ENCODE data around the gene CASKIN1.
A peak's percentile ranks its signal among the peaks of the same experiment; 100 is the strongest.

CASKIN1 gene

DNA sequence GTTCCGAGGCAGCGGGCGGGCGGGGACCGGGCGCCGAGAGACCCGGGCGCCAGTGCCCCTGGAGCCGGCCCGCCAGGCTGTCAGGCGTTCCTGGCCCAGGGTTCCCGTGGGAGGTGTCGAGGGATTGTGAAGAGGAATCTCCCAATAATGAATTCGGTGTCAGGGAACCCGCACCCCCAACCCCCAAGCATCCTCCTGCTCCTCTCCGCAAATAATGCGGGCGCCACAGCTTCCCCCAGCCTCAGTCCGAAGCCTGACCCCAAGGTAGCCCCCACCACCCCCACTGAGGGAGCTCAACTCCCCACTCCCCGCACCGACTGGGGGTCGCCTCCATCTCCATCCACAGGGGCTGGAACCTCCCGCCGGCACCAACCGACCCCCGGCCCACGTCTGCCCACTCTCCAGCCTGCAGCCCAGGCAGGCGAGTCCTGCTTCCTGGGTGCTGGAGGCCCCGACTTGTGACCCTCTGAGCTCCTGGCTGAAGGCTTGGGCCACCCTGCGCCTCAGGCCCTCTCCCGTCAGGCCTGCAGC is 641 bp upstream of the CASKIN1 start:
- Histone ChIP-seq H3K27me3 (ENCODE audit: control insufficient read depth, insufficient read depth, low read length) (peaks cover 42% of the 10 kb centered on the region), H3K9ac (ENCODE audit: low read depth, low read length) (no peak overlapping the region), H3K4me2 (ENCODE audit: low read length) (peak overlapping the region; percentile 56), H3K36me3 (ENCODE audit: insufficient read depth, low read length) (no peaks in the 10 kb centered on the region), H3K4me3 (ENCODE audit: low read length) (no peak overlapping the region), H3K4me1 (ENCODE audit: control insufficient read depth, insufficient read depth, low read length) (no peaks in the 10 kb centered on the region), H3K9me3 (replicated peaks; ENCODE audit: low read length) (no peaks in the 10 kb centered on the region)

DNA sequence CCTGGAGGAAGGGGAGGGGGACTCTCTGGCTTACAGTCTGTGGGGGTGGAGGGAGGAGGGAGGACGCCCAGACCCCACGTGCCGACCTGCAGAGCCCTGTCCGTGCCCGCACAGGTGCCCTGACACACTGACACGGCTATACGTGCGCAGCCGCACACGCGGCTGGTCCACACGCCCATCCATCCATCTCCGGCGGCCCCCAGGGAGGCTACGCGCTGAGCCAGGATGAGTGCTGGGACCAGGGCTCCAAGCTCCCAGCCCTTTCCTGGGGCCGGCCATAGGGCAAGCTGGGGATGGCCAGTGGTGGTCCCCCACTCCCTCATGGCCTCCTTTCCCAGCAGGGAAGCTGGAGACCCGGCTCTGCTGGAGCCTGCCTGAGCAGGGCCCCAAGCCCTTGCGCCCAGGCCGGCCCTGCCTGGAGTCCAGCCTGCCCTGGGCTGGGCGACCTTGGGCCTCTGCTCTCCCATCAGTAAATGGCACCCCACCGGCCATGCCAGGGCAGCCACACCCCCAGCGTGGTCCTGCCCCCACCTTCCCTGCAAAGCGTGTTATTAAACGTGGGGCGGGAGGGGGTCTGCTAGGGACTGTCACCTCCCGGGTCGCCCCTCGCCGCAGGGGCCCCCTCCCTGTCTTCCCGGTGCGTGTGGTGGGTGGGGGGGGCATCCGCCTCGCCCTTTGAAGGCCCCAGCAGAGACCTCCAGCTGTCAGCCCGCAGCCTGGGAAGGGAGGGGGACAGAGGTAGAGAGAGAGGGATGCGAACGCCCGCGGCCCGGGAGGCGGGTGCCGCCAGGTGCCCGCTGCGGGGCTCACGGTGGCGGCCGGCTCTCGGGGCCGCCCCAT is 863 bp downstream of the CASKIN1 start:
- Histone ChIP-seq H3K9ac (ENCODE audit: low read depth, low read length) (no peak overlapping the region), H3K4me2 (ENCODE audit: low read length) (peak overlapping the region; percentile 66), H3K4me1 (ENCODE audit: control insufficient read depth, insufficient read depth, low read length) (no peaks in the 10 kb centered on the region), H3K36me3 (ENCODE audit: insufficient read depth, low read length) (no peaks in the 10 kb centered on the region), H3K9me3 (replicated peaks; ENCODE audit: low read length) (no peaks in the 10 kb centered on the region), H3K27me3 (ENCODE audit: control insufficient read depth, insufficient read depth, low read length) (peaks cover 42% of the 10 kb centered on the region), H3K4me3 (ENCODE audit: low read length) (peak overlapping the region; percentile 57)

DNA sequence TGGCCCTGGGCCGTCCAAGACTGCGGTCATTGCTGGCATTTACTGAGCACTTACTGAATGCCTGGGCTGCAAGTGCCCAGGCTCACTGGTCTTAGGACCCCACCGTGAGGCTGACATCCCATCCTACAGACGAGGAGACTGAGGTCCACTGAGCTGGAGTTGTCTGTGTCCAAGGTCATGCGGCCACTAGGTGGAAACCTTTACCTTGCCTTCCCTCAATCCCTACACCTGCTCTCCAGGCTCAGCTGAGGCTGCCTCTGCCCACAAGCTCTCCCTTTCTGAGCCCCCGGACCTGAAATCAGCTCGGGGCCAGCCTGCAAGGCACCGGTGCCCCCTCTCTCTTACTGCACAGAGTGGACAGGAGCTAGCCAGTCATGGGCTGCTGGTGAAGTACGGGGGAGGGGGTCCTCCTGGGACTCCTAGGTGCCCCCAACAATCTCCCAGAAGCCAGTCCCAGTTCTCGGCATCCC is 1.5 kb downstream of the CASKIN1 start:
- Histone ChIP-seq H3K4me1 (ENCODE audit: control insufficient read depth, insufficient read depth, low read length) (no peaks in the 10 kb centered on the region), H3K4me2 (ENCODE audit: low read length) (no peak overlapping the region), H3K9me3 (replicated peaks; ENCODE audit: low read length) (no peaks in the 10 kb centered on the region), H3K27me3 (ENCODE audit: control insufficient read depth, insufficient read depth, low read length) (peaks cover 38% of the 10 kb centered on the region), H3K4me3 (ENCODE audit: low read length) (no peak overlapping the region), H3K9ac (ENCODE audit: low read depth, low read length) (no peak overlapping the region), H3K36me3 (ENCODE audit: insufficient read depth, low read length) (no peaks in the 10 kb centered on the region)

DNA sequence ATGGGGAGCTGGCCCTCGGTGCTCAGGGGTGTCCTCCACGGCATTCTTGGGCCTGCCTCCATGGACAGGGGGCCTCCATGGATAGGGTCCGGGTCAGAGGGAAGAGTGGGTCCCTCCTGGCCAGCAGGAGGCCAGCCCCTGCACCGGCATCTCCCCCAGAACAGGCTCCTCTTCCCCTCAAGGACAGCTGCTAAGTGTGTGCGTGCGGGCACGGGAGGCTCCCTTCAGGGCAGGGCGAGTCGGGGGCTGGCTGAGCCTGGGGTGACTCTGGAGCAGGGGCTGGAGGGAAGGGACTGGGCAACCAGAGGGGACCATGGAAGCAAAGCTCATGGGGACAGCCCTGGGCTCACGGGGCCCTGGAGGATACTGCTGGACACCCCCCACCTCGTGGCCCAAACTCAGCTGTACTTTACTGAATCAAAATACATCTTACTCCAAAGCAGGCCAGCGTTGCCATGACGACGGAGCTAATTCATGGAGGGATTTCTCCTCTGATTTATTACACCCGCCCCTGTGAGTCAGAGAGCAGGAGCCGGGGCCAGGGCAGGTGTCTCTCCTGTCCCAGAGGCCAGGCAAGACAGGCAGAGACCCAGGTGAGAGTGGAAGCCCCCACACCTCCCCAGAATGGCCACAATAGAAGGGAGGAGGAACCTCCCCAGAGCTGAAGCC is 2.1 kb downstream of the CASKIN1 start:
- no peak overlapping the region for H3K4me3 ChIP-seq (ENCODE audit: low read length)
- H3K27me3 ChIP-seq (ENCODE audit: control insufficient read depth, insufficient read depth, low read length), result peaks cover 38% of the 10 kb centered on the region
- H3K9me3 ChIP-seq (replicated peaks; ENCODE audit: low read length), result no peaks in the 10 kb centered on the region
- no peak overlapping the region for H3K9ac ChIP-seq (ENCODE audit: low read depth, low read length)
- no peaks in the 10 kb centered on the region for H3K36me3 ChIP-seq (ENCODE audit: insufficient read depth, low read length)
- no peak overlapping the region for H3K4me2 ChIP-seq (ENCODE audit: low read length)
- H3K4me1 ChIP-seq (ENCODE audit: control insufficient read depth, insufficient read depth, low read length), result no peaks in the 10 kb centered on the region

GRCh38 chr16:2191446-2191706 is 5.0 kb downstream of the CASKIN1 start:
- no peak overlapping the region for H3K4me3 ChIP-seq (ENCODE audit: low read length)
- H3K4me2 ChIP-seq (ENCODE audit: low read length), result no peak overlapping the region
- peaks cover 14% of the 10 kb centered on the region for H3K27me3 ChIP-seq (ENCODE audit: control insufficient read depth, insufficient read depth, low read length)
- H3K9ac ChIP-seq (ENCODE audit: low read depth, low read length), result no peak overlapping the region
- no peaks in the 10 kb centered on the region for H3K36me3 ChIP-seq (ENCODE audit: insufficient read depth, low read length)
- no peaks in the 10 kb centered on the region for H3K9me3 ChIP-seq (replicated peaks; ENCODE audit: low read length)
- H3K4me1 ChIP-seq (ENCODE audit: control insufficient read depth, insufficient read depth, low read length), result no peaks in the 10 kb centered on the region

- Histone ChIP-seq H3K36me3 (ENCODE audit: insufficient read depth, low read length) (no peaks in the 10 kb centered on the region), H3K9me3 (replicated peaks; ENCODE audit: low read length) (no peaks in the 10 kb centered on the region), H3K4me2 (ENCODE audit: low read length) (no peak overlapping the region), H3K27me3 (ENCODE audit: control insufficient read depth, insufficient read depth, low read length) (peaks cover 13% of the 10 kb centered on the region), H3K9ac (ENCODE audit: low read depth, low read length) (no peak overlapping the region), H3K4me3 (ENCODE audit: low read length) (no peak overlapping the region), H3K4me1 (ENCODE audit: control insufficient read depth, insufficient read depth, low read length) (no peaks in the 10 kb centered on the region)
Measured at GRCh38 chr16:2190659-2191445, 5.6 kb downstream of the CASKIN1 start.

- Histone ChIP-seq H3K4me3 (ENCODE audit: low read length) (no peak overlapping the region), H3K9ac (ENCODE audit: low read depth, low read length) (no peak overlapping the region), H3K4me1 (ENCODE audit: control insufficient read depth, insufficient read depth, low read length) (no peaks in the 10 kb centered on the region)
Measured at GRCh38 chr16:2190002-2190658, 6.3 kb downstream of the CASKIN1 start.

GRCh38 chr16:2189252-2189893 is 7.0 kb downstream of the CASKIN1 start:
- Histone ChIP-seq H3K27me3 (ENCODE audit: control insufficient read depth, insufficient read depth, low read length) (peaks cover 2% of the 10 kb centered on the region), H3K4me3 (ENCODE audit: low read length) (no peak overlapping the region), H3K9ac (ENCODE audit: low read depth, low read length) (no peak overlapping the region), H3K36me3 (ENCODE audit: insufficient read depth, low read length) (no peaks in the 10 kb centered on the region), H3K4me2 (ENCODE audit: low read length) (no peak overlapping the region), H3K9me3 (replicated peaks; ENCODE audit: low read length) (no peaks in the 10 kb centered on the region), H3K4me1 (ENCODE audit: control insufficient read depth, insufficient read depth, low read length) (no peaks in the 10 kb centered on the region)

More at GRCh38 chr16:2190002-2190658, 6.3 kb downstream of the CASKIN1 start:
- Histone ChIP-seq H3K9me3 (replicated peaks; ENCODE audit: low read length) (no peaks in the 10 kb centered on the region), H3K4me2 (ENCODE audit: low read length) (no peak overlapping the region), H3K27me3 (ENCODE audit: control insufficient read depth, insufficient read depth, low read length) (peaks cover 6% of the 10 kb centered on the region), H3K36me3 (ENCODE audit: insufficient read depth, low read length) (no peaks in the 10 kb centered on the region)

GRCh38 chr16:2188395-2188794 is 8.0 kb downstream of the CASKIN1 start:
- no peak overlapping the region for H3K9ac ChIP-seq (ENCODE audit: low read depth, low read length)
- H3K27me3 ChIP-seq (ENCODE audit: control insufficient read depth, insufficient read depth, low read length), result peaks cover 3% of the 10 kb centered on the region
- H3K4me2 ChIP-seq (ENCODE audit: low read length), result no peak overlapping the region
- H3K4me3 ChIP-seq (ENCODE audit: low read length), result no peak overlapping the region
- no peaks in the 10 kb centered on the region for H3K4me1 ChIP-seq (ENCODE audit: control insufficient read depth, insufficient read depth, low read length)
- H3K36me3 ChIP-seq (ENCODE audit: insufficient read depth, low read length), result no peaks in the 10 kb centered on the region
- H3K9me3 ChIP-seq (replicated peaks; ENCODE audit: low read length), result no peaks in the 10 kb centered on the region

GRCh38 chr16:2187212-2187611 is 9.2 kb downstream of the CASKIN1 start:
- H3K36me3 ChIP-seq (ENCODE audit: insufficient read depth, low read length), result no peaks in the 10 kb centered on the region
- H3K4me1 ChIP-seq (ENCODE audit: control insufficient read depth, insufficient read depth, low read length), result no peaks in the 10 kb centered on the region
- H3K4me2 ChIP-seq (ENCODE audit: low read length), result no peak overlapping the region
- H3K27me3 ChIP-seq (ENCODE audit: control insufficient read depth, insufficient read depth, low read length), result peaks cover 3% of the 10 kb centered on the region
- H3K9me3 ChIP-seq (replicated peaks; ENCODE audit: low read length), result no peaks in the 10 kb centered on the region
- no peak overlapping the region for H3K4me3 ChIP-seq (ENCODE audit: low read length)
- H3K9ac ChIP-seq (ENCODE audit: low read depth, low read length), result no peak overlapping the region
